Activated naive CD8-positive, alpha-beta T cell (primary cell): Measurements from ENCODE around the gene INHA.

ENCODE experiments used
- H3K27ac Mint-ChIP-seq: one replicate; pipeline ENCODE4 v1.8.0; 2021; ENCODE audit warnings: mixed read lengths
- H3K27me3 Mint-ChIP-seq: one replicate; pipeline ENCODE4 v1.8.0; 2021; ENCODE audit warnings: mixed read lengths
- H3K36me3 Mint-ChIP-seq: one replicate; pipeline ENCODE4 v1.8.0; 2021; ENCODE audit warnings: mixed read lengths
- H3K4me1 Mint-ChIP-seq: one replicate; pipeline ENCODE4 v1.8.0; 2021; ENCODE audit warnings: low read depth, mixed read lengths
- H3K4me3 Mint-ChIP-seq: one replicate; pipeline ENCODE4 v1.8.0; 2021; ENCODE audit warnings: mild to moderate bottlenecking, mixed read lengths
- H3K9me3 Mint-ChIP-seq: one replicate; pipeline ENCODE4 v1.8.0; 2021; ENCODE audit warnings: low read depth, mixed read lengths

The INHA gene

GRCh38 chr2:219572237-219573001 lies at the start of gene INHA:
INHA (plus strand) TSS chr2:219572310; CDS start chr2:219572375, 65 bp downstream.
- Mint-ChIP-seq H3K27ac (no peak within 1 kb of the TSS), H3K4me3 (peak within 1 kb of the TSS; percentile 27), H3K36me3 (no peaks in the 10 kb centered on the region), H3K27me3 (peaks cover 25% of the 10 kb centered on the region), H3K9me3 (no peaks in the 10 kb centered on the region), H3K4me1 (no peaks in the 10 kb centered on the region)

- Mint-ChIP-seq H3K27me3 (peaks cover 56% of the 10 kb centered on the region), H3K4me3 (peak overlapping the region; percentile 58), H3K4me1 (peaks cover 16% of the 10 kb centered on the region), H3K9me3 (no peaks in the 10 kb centered on the region), H3K36me3 (no peaks in the 10 kb centered on the region), H3K27ac (no peak overlapping the region)
These were observed 49.0 kb upstream of the INHA start for GRCh38 chr2:219523031-219523671.

- Mint-ChIP-seq H3K4me3 (no peak overlapping the region), H3K27ac (no peak overlapping the region), H3K27me3 (peaks cover 62% of the 10 kb centered on the region), H3K36me3 (no peaks in the 10 kb centered on the region), H3K4me1 (peaks cover 16% of the 10 kb centered on the region), H3K9me3 (no peaks in the 10 kb centered on the region)
These were observed 47.3 kb upstream of the INHA start for GRCh38 chr2:219524817-219525216.

- Mint-ChIP-seq H3K36me3 (no peaks in the 10 kb centered on the region), H3K9me3 (no peaks in the 10 kb centered on the region), H3K27ac (no peak overlapping the region), H3K27me3 (peaks cover 65% of the 10 kb centered on the region), H3K4me1 (peaks cover 16% of the 10 kb centered on the region), H3K4me3 (no peak overlapping the region)
These were observed 46.4 kb upstream of the INHA start for GRCh38 chr2:219525533-219526232.

- no peak overlapping the region for H3K4me3 Mint-ChIP-seq
- H3K36me3 Mint-ChIP-seq = no peaks in the 10 kb centered on the region
- H3K27me3 Mint-ChIP-seq = peaks cover 67% of the 10 kb centered on the region
- H3K4me1 Mint-ChIP-seq = peaks cover 13% of the 10 kb centered on the region
- no peak overlapping the region for H3K27ac Mint-ChIP-seq
- H3K9me3 Mint-ChIP-seq = no peaks in the 10 kb centered on the region
These were observed 45.6 kb upstream of the INHA start for GRCh38 chr2:219526320-219527075.

GRCh38 chr2:219527076-219527394 lies 45.1 kb upstream of the INHA start:
- H3K4me3 Mint-ChIP-seq = no peak overlapping the region
- peaks cover 62% of the 10 kb centered on the region for H3K27me3 Mint-ChIP-seq
- H3K4me1 Mint-ChIP-seq = peaks cover 8% of the 10 kb centered on the region
- no peak overlapping the region for H3K27ac Mint-ChIP-seq
- H3K9me3 Mint-ChIP-seq = no peaks in the 10 kb centered on the region
- no peaks in the 10 kb centered on the region for H3K36me3 Mint-ChIP-seq

GRCh38 chr2:219527472-219527871 lies 44.6 kb upstream of the INHA start:
- no peaks in the 10 kb centered on the region for H3K9me3 Mint-ChIP-seq
- H3K4me1 Mint-ChIP-seq = peaks cover 7% of the 10 kb centered on the region
- H3K4me3 Mint-ChIP-seq = no peak overlapping the region
- H3K27me3 Mint-ChIP-seq = peaks cover 61% of the 10 kb centered on the region
- H3K36me3 Mint-ChIP-seq = no peaks in the 10 kb centered on the region
- H3K27ac Mint-ChIP-seq = no peak overlapping the region

- no peak overlapping the region for H3K4me3 Mint-ChIP-seq
- peaks cover 44% of the 10 kb centered on the region for H3K27me3 Mint-ChIP-seq
- H3K36me3 Mint-ChIP-seq = no peaks in the 10 kb centered on the region
- H3K9me3 Mint-ChIP-seq = no peaks in the 10 kb centered on the region
- no peak overlapping the region for H3K27ac Mint-ChIP-seq
- no peaks in the 10 kb centered on the region for H3K4me1 Mint-ChIP-seq
These were observed 41.8 kb upstream of the INHA start for GRCh38 chr2:219530048-219530963.

- Mint-ChIP-seq H3K9me3 (no peaks in the 10 kb centered on the region), H3K27me3 (peaks cover 34% of the 10 kb centered on the region), H3K27ac (no peak overlapping the region), H3K4me3 (no peak overlapping the region), H3K4me1 (no peaks in the 10 kb centered on the region), H3K36me3 (no peaks in the 10 kb centered on the region)
These were observed 40.3 kb upstream of the INHA start for GRCh38 chr2:219531639-219532377.

GRCh38 chr2:219532378-219532649 lies 39.8 kb upstream of the INHA start:
- H3K4me3 Mint-ChIP-seq = no peak overlapping the region
- H3K27ac Mint-ChIP-seq = no peak overlapping the region
- H3K9me3 Mint-ChIP-seq = no peaks in the 10 kb centered on the region
- no peaks in the 10 kb centered on the region for H3K36me3 Mint-ChIP-seq
- H3K27me3 Mint-ChIP-seq = peaks cover 30% of the 10 kb centered on the region
- no peaks in the 10 kb centered on the region for H3K4me1 Mint-ChIP-seq

- no peak overlapping the region for H3K27ac Mint-ChIP-seq
- no peaks in the 10 kb centered on the region for H3K36me3 Mint-ChIP-seq
- no peaks in the 10 kb centered on the region for H3K9me3 Mint-ChIP-seq
- no peaks in the 10 kb centered on the region for H3K4me1 Mint-ChIP-seq
- no peak overlapping the region for H3K4me3 Mint-ChIP-seq
- peaks cover 19% of the 10 kb centered on the region for H3K27me3 Mint-ChIP-seq
These were observed 38.0 kb upstream of the INHA start for GRCh38 chr2:219533930-219534661.

- no peak overlapping the region for H3K4me3 Mint-ChIP-seq
- no peaks in the 10 kb centered on the region for H3K9me3 Mint-ChIP-seq
- peaks cover 3% of the 10 kb centered on the region for H3K4me1 Mint-ChIP-seq
- H3K27me3 Mint-ChIP-seq = peaks cover 3% of the 10 kb centered on the region
- no peak overlapping the region for H3K27ac Mint-ChIP-seq
- peaks cover 2% of the 10 kb centered on the region for H3K36me3 Mint-ChIP-seq
These were observed 35.7 kb upstream of the INHA start for GRCh38 chr2:219536425-219536824.

GRCh38 chr2:219536967-219537366 lies 35.1 kb upstream of the INHA start:
- H3K27ac Mint-ChIP-seq = no peak overlapping the region
- no peaks in the 10 kb centered on the region for H3K9me3 Mint-ChIP-seq
- H3K4me3 Mint-ChIP-seq = no peak overlapping the region
- peaks cover 3% of the 10 kb centered on the region for H3K4me1 Mint-ChIP-seq
- peaks cover 3% of the 10 kb centered on the region for H3K27me3 Mint-ChIP-seq
- H3K36me3 Mint-ChIP-seq = peaks cover 2% of the 10 kb centered on the region
